GM19467 (cell line): ENCODE results near the gene UQCRC1.
"Not testable (repeated sequence)": the region's sequence is repeated elsewhere in the genome, so short reads cannot be mapped to it uniquely, and the experiment has no call there.

Experiments used
- ATAC-seq: cut with Tn5 transposase; IDR thresholded peaks from one replicate; pipeline ENCODE4 v1.9.1; 2021; ENCODE audit warnings: mild to moderate bottlenecking, moderate library complexity; ENCODE audit not compliant: unreplicated experiment

Gene UQCRC1

DNA sequence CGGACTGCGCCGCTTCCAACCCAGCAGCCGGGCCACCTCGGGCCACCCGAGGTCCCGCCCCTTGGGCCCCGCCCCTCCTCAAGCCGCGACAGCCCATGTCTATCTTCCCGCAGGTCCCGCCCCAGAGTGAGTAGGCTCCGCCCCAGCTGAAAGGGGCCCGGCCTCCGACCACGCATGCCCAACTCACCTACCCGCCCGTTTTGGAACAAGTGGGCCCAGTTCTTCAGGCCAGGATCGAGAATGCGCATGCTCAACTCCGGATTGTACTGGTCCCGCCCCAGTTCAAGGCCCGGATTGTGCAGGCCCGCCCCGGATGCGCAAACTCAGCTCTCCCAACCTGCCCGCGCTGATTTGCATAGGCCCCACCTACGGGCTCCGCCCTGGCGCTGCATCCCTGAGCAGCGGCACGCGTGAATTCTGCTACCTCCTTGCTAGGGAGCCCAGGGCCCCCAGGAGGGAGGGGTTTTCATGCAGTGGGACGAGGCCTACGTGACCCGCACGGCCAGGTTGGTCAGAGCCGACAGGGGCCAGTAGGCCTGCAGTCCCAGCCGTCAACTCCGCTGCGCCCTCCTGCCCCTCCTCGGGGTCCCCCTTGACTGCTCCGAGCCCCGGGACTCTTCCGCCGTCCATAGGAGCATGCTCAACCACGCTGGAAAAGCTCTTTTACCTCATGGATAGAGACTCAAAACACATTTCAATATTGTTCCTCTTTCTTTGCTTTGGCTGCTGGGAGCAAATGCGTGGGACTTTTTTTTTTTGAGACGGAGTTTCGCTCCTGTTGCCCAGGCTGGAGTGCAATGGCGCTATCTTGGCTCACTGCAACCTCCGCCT is 52.4 kb downstream of the UQCRC1 start, which contains the start of gene PFKFB4:
PFKFB4 (minus strand) TSS at position 8 of the 831 bp plus-strand sequence. CDS start 26 bp downstream, outside the sequence.
- ATAC-seq, result peak; percentile 78

DNA sequence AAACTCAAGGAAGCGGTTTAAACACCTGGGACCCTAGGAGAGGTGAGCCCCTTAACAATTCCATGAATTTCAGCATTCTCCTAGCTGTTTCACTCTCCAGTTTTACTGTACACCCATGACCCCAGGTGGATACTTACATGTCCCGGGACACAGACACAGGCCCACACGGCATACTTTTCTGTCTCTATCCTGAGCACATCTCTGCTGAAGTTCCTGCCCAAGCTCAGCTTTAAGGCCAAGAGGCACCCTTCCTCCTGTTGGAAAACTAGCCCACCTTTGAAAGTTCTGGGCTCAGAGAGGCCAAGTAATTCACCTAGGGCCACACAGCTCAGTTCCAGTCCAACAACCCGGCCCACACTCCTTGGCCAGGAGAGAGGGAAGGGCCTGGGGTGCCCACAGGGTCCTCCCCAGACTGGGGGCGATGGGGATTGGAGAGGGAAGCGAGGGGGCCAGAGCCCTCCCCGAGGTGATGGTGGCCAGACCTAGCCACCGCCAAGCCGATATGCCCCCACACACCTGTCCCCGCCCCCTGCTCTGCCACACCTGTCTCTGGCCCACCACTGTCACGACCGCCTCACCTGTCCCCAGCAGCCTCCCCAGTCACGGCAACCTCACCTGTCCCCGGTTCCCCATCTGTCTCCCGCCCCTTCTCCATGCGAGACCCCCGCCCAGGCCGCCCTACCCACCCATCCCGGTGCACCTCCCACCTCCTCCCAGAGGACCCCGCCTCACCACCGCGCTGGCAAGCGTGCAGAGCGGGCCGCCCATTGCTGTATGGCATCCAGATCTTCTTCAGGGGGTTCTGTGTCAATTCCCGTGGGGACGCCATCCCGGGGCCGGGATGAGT is 53.3 kb downstream of the UQCRC1 start:
- ATAC-seq, result no peak

DNA sequence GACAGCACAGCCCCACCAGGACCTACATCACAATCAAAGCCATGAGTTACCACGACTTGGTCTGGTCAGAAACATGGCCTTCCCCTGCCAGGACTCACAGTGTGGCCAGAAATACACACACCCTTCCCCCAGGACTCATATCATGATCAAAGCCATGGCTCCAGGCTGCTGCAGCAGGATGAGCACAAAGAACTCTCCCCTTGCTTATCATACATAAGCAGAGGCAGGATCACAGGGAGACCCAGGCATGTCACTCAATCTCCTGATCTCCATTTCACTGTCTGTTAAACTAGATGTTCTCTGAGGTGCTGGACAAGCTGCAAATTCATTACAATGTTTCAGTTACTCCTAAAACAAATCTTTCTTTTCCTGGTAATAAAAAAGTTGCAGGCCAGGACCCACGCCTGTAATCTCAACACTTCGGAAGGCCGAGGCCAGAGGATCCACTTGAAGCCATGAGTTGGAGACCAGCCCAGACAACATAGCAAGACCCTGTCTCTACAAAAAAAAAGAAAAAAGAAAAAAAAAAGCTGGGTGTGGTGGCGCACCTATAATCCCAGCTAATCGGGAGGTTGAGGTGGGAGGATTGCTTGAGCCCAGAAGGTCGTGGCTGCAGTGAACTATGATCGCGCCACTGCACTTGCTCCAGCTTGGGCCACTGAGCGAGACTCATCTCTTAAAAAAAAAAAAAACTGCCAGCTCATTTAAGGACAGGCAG is 54.1 kb downstream of the UQCRC1 start:
- ATAC-seq, result no peak

DNA sequence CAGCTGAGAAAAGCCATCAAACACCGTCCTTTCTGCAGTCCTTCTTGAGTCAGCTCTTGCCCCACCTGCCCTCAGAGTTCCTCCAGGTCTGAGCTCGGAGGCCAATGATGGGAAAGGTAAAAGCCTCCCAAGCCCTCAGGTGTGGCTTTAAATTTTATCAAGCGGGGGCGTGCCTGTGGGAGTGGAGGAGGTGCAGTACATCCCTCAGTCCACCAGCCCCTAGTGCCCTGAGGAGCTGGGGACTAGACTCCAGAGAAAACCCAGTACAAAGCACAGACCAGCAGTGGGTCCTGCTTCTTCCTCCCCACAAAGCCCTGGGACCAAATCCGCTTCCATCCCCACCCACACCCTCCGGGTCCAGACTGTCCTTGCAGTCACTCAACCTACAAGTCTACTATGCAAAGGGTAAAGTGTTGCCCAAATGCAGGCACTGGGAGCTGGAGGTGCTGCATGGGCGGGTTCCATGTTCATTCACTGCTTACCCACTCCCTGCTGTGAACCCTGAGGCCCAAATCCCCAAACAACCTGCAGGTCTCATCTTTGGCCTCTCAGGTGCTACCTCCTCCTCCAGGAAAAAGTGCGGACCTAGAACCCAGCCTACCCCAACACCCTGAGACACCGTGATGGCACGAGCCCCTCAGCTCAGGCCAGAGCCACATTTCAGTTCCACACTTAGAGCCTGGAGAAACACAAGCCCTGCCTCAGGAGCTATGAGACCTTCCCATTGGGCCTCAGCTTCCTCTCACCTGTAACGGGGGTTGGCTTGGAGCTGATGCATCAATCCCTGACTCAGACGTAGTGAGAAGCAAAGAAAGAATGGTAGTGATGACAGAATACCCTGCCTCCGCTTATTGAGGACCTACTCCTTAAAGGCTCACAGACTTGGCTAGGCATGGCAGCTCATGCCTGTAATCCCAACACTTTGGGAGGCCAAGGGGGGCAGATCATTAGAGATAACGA is 55.3 kb downstream of the UQCRC1 start:
- ATAC-seq, result no peak

DNA sequence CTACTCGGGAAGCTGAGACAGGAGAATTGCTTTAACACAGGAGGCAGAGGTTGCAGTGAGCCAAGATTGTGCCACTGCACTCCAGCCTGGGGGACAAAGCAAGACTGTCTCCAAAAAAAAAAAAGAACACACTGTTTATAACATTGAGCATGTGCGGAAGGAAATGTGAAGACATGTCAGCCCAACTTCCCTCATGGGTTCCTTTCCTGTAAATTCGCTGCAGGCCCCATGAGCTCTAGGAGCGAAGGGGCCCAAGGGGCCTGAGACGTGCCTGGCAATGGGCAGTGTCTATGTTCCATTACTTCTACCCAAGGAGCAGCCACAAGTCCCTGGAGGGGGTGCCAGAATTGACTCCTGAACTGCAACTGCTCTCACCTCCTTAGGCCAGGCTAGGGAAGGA is 56.1 kb downstream of the UQCRC1 start:
- no peak for ATAC-seq

DNA sequence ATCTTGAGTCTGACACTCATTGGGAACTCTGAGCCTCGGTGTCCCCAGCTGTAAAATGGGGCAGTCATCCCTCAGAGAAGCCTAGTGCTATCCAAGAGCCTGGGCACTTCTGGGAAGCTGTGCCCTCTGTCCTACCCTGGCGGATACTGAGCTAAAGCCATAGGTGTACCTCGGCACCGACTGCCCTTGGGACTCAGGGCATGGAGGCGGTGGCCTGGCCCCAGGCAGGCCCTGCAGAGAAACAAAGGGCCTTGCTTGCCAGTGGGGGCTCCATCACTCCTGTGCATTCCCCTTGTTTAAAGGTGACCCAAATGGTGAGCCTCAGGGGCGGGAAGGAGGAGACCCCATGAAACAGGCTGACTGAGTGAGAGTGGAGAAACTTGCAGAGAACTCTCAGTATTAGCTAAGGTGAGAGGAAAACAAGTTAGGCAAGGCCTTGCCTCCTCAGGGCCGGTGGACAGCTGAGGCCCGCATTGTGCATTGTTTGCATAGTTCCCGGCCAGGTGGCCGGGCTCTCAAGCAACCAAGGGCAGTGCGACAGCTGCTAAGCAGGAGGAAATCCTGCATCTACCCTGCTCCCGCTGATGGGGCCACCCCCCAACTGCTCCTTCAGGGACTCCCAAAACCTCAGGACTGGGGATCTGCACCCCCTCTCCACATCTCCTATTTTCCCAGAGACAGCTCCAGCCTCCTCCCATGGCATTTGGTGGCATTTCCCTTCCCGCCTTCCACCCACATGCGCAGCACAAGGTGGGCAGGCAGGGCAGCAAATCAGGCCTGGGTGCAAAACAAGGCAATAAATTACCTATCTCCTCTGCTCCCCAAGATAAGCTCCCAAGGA is 57.1 kb downstream of the UQCRC1 start:
- ATAC-seq, result no peak

DNA sequence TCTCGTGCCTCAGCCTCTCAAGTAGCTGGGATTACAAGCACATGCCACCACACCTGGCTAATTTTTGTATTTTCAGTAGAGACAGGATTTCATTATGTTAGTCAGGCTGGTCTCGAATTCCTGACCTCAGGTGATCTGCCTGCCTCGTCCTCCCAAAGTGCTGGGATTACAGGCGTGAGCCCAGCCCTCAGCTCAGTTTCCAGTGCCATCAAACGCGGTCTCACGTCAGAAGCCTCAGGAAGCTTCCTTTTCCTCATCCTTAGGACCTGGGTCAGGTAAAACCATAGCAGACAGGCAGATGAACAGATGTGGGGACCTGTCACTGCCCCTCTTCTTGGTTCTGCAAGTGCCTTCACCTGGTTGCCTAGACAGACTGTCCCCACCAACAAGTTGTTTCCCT is 57.8 kb downstream of the UQCRC1 start:
- not testable (repeated sequence) for ATAC-seq
